Lung (tissue), 12 donors: ENCODE results near the gene MSANTD2. TPM values are rescaled to one million over a fixed set of nuclear protein-coding genes. Genes with fewer than 3 reads are reported as not detected.

Experiments
- ATAC-seq: fragments of 200-7000 bp; cut with Tn5 transposase; one replicate; pipeline ENCODE4 v1.9.1; 2020; ENCODE audit warnings: moderate number of reproducible peaks; ENCODE audit not compliant: insufficient read depth, low FRiP score
- DNase-seq, 3 donors: peaks; one replicate each; pipeline ENCODE4 v3.0.0-alpha.2; 2013 to 2017
- H3K27ac ChIP-seq, 2 donors: one replicate each; pipeline ENCODE4 v1.5.1; 2013; ENCODE audit warnings: mild to moderate bottlenecking in 2 of 2, moderate library complexity in 2 of 2, control low read depth in 1 of 2, inconsistent platforms in 1 of 2, low read depth in 1 of 2, low read length in 1 of 2
- H3K27me3 ChIP-seq, 3 donors: one replicate each; pipeline ENCODE4 v1.5.1; 2013; ENCODE audit warnings: low read length in 2 of 3; ENCODE audit not compliant: control insufficient read depth in 3 of 3, insufficient read depth in 3 of 3
- H3K36me3 ChIP-seq, 4 donors: one replicate each; pipeline ENCODE4 v1.5.1; 2013; ENCODE audit warnings: low read length in 4 of 4, mild to moderate bottlenecking in 1 of 4, moderate library complexity in 1 of 4; ENCODE audit not compliant: control insufficient read depth in 4 of 4, insufficient read depth in 4 of 4
- H3K4me1 ChIP-seq, 5 donors: one replicate each; pipeline ENCODE4 v1.5.1; 2013; ENCODE audit warnings: low read length in 5 of 5, mild to moderate bottlenecking in 2 of 5, moderate library complexity in 1 of 5; ENCODE audit not compliant: control insufficient read depth in 5 of 5, insufficient read depth in 5 of 5
- H3K4me3 ChIP-seq: one replicate; pipeline ENCODE4 v1.5.1; 2013; ENCODE audit warnings: mild to moderate bottlenecking, control low read depth, moderate library complexity
- H3K9ac ChIP-seq, 2 donors: one replicate each; pipeline ENCODE4 v1.5.1; 2013; ENCODE audit warnings: low read length in 2 of 2, control low read depth in 1 of 2; ENCODE audit not compliant: insufficient read depth in 1 of 2
- H3K9me3 ChIP-seq, 4 donors: one replicate each; pipeline ENCODE4 v1.5.1; 2013; ENCODE audit warnings: low read length in 3 of 4, mild to moderate bottlenecking in 1 of 4, moderate library complexity in 1 of 4; ENCODE audit not compliant: control insufficient read depth in 4 of 4, insufficient read depth in 3 of 4
- WGBS, 2 donors: extraction: QIAGEN DNeasy Blood & Tissue Kit; methylation state at CpG; one replicate each; pipeline ENCODE4 v1.1.7; 2013; 5-methylcytosine and 5-hydroxymethylcytosine counted together
- polyA plus RNA-seq, 2 donors: library from polyadenylated mRNA; stranded (reverse); fragments of 200-250 nt; gene quantifications; one replicate each; pipeline ENCODE4 v1.2.1, GENCODE V29; 2013
- total RNA-seq, 2 donors: library from RNA; depleted of rRNA in 1 of 2; stranded (reverse); fragments of >200 nt in 1 of 2; gene quantifications; one replicate each; pipeline ENCODE4 v1.2.1, GENCODE V29; 2014 to 2021
- TF ChIP-seq, protein P1 (sequence below): IDR thresholded peaks from 2 replicates; pipeline ENCODE4 v1.5.1; 2012; ENCODE audit warnings: mild to moderate bottlenecking; ENCODE audit errors: control extremely low read depth, extremely low read depth
- donor health status: control.
- donor health status: control.
- donor health status: Bipolar disorder and iron deficiency.
- donor health status: healthy.
- donor health status: DM: yes; HTN: yes; CAD: no.

MSANTD2 gene
- total and polyA plus RNA-seq, 4 donors, result 3.9 to 33.6 (median 15.7) TPM

DNA sequence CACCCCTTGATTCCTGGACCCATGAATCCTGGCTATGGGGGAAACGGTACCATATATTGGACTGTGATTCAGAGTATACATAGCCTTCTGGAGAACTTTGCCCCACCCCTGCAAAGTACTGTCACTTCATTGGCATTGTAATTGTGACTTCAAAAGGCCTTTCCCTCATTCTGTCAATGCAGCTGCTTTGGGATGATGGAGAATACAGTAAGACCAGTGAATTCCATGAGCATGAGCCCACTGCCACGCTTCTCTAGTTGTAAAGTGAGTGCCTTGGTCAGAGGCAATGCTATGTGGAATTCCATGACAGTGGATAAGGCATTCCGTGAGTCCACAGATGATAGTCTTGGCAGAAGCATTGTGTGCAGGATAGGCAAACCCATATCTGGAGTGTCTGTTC is 25.7 kb upstream of the MSANTD2 start:
- Histone ChIP-seq H3K9ac (no peak overlapping the region), H3K4me3 (no peak overlapping the region), H3K27me3 (no peaks in the 10 kb centered on the region), H3K27ac (no peak overlapping the region), H3K4me1 (no peaks in the 10 kb centered on the region), H3K36me3 (no peaks in the 10 kb centered on the region), H3K9me3 (no peaks in the 10 kb centered on the region)
- TF ChIP-seq, protein P1, sequence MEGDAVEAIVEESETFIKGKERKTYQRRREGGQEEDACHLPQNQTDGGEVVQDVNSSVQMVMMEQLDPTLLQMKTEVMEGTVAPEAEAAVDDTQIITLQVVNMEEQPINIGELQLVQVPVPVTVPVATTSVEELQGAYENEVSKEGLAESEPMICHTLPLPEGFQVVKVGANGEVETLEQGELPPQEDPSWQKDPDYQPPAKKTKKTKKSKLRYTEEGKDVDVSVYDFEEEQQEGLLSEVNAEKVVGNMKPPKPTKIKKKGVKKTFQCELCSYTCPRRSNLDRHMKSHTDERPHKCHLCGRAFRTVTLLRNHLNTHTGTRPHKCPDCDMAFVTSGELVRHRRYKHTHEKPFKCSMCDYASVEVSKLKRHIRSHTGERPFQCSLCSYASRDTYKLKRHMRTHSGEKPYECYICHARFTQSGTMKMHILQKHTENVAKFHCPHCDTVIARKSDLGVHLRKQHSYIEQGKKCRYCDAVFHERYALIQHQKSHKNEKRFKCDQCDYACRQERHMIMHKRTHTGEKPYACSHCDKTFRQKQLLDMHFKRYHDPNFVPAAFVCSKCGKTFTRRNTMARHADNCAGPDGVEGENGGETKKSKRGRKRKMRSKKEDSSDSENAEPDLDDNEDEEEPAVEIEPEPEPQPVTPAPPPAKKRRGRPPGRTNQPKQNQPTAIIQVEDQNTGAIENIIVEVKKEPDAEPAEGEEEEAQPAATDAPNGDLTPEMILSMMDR, result no peak
- ATAC-seq, result no peak
- DNase-seq, result no peak
- 58 to 75% methylated on average over 3 of the region's 3 CpGs for WGBS, 2 donors

DNA sequence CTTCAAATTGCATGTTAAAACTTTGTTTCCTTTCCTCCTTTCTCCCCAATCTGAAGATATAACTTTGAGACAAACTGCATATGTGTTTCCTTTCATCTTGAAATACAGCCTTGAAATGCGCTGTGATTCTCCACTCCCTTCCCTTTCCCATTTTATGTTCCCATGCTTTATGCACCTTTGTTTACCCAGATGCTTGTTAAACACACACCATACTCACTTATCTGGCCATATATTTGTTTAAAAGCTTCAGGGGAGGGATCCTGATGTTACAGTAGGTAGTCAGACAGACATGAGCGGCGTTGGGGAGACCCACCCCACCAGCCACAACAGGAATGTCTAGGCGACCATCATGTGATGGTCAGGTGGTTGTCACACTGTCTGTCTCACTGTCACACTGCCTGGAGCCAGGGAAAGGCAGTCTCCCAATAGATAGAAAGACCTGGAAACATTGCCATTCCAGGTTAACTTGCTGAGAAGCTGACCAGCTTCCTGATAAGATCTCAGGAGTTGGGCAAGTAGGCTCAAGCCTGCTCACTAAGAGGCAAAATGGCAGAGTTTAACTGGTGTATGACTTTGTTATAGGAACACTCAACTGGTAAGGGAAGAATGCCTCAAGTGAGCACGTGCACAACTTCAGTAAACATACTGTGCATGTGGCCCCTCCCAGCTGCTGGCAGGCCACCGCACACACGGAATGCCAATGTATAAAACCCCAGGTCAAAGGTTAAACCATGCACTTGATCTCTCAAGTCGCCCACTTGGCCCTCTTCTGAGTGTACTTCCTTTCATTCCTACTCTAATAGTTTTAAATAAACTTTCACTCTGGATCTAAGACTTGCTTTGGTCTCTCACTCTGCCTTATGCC is 23.5 kb upstream of the MSANTD2 start:
- peak overlapping the region in 1 of 2 donors; percentile 23 for H3K27ac ChIP-seq
- no peaks in the 10 kb centered on the region for H3K4me1 ChIP-seq
- H3K4me3 ChIP-seq, result no peak overlapping the region
- no peak for ATAC-seq
- no peaks in the 10 kb centered on the region for H3K9me3 ChIP-seq
- H3K27me3 ChIP-seq, result peaks cover 0 to 2% (median 2%) of the 10 kb centered on the region in 3 donors
- DNase-seq, result peak; percentile 7 to 42 (median 18)
- WGBS, 2 donors, result 56 to 71% methylated on average over 8 of the region's 8 CpGs
- TF ChIP-seq, protein P1, result no peak
- H3K9ac ChIP-seq, result no peak overlapping the region
- H3K36me3 ChIP-seq, result no peaks in the 10 kb centered on the region

DNA sequence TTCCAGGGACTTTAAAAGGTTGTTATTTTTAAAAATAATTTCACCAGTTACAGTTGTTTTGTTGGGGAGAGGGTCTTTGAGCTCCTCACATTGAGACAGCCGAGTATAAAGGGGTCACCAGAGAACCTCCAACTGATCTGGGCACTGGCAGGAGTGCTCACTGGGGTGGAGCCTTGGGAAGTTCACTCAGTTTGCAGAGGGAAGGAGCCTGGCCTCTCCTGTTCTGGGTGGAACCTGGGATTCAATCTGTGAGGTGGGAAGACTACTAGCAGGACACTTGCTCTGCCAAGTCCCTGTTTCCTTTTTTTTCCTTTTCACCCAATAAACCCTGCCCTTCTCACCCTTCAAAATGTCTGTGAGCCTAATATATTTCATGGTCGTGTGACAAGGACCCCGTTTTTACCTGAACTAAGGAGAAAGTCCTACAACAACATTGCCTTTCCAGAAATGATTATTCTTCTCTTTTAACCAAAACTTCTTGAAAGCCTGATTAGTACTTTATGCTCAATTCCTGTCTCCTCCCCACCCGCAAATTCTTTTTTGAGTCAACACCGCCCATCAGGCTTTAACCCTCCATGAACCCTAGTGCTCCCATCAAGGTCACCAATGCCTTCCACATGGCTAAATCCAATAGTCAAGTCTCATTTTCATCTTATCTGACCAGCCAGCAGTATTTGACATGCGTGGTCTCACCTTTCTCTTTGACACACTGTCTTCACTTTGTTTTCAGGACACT is 22.0 kb upstream of the MSANTD2 start:
- Histone ChIP-seq H3K4me3 (no peak overlapping the region), H3K36me3 (no peaks in the 10 kb centered on the region), H3K9me3 (no peaks in the 10 kb centered on the region), H3K9ac (no peak overlapping the region), H3K27ac (no peak overlapping the region), H3K27me3 (peaks cover 0 to 3% (median 2%) of the 10 kb centered on the region in 3 donors), H3K4me1 (no peaks in the 10 kb centered on the region)
- ATAC-seq (no peak), DNase-seq (no peak)
- WGBS, 2 donors, result 75 to 77% methylated on average over 6 of the region's 6 CpGs
- TF ChIP-seq, protein P1, result no peak
